IPS-20b (cell line): ENCODE measurements around the gene UBAP2L.
"Not testable (repeated sequence)": the region's sequence is repeated elsewhere in the genome, so short reads cannot be mapped to it uniquely, and the experiment has no call there.

Source experiments
- H3K27ac ChIP-seq: one replicate; pipeline ENCODE4 v1.5.1; 2013; ENCODE audit warnings: low read length
- H3K27me3 ChIP-seq: 2 replicates; pipeline ENCODE4 v1.6.1; 2013; ENCODE audit warnings: mild to moderate bottlenecking, low read length, inconsistent platforms; ENCODE audit not compliant: insufficient read depth
- H3K36me3 ChIP-seq: 2 replicates; pipeline ENCODE4 v1.6.1; 2013; ENCODE audit warnings: low read depth, mild to moderate bottlenecking, inconsistent platforms, low read length, moderate library complexity; ENCODE audit not compliant: insufficient read depth
- H3K4me1 ChIP-seq: 2 replicates; pipeline ENCODE4 v1.6.1; 2013; ENCODE audit warnings: mild to moderate bottlenecking, control low read depth, inconsistent platforms, low read length, moderate library complexity; ENCODE audit not compliant: insufficient read depth
- H3K4me3 ChIP-seq: 2 replicates; pipeline ENCODE4 v1.5.1; 2013; ENCODE audit warnings: mild to moderate bottlenecking, low read length, inconsistent platforms
- H3K9ac ChIP-seq: 2 replicates; pipeline ENCODE4 v1.6.1; 2013; ENCODE audit warnings: low read depth, mild to moderate bottlenecking, inconsistent platforms, low read length, moderate library complexity
- H3K9me3 ChIP-seq: 2 replicates; pipeline ENCODE4 v1.6.1; 2013; ENCODE audit warnings: mild to moderate bottlenecking, low read depth, low read length, inconsistent platforms; ENCODE audit not compliant: insufficient read depth

UBAP2L gene

GRCh38 chr1:154258784-154259183, 38.0 kb downstream of the UBAP2L start:
- no peak overlapping the region for H3K27ac ChIP-seq
- no peak overlapping the region for H3K4me3 ChIP-seq
- no peaks in the 10 kb centered on the region for H3K27me3 ChIP-seq
- peaks cover 100% of the 10 kb centered on the region for H3K36me3 ChIP-seq
- no peak overlapping the region for H3K9ac ChIP-seq
- no peaks in the 10 kb centered on the region for H3K4me1 ChIP-seq
- H3K9me3 ChIP-seq, result no peaks in the 10 kb centered on the region

GRCh38 chr1:154260127-154260526, 39.4 kb downstream of the UBAP2L start:
- Histone ChIP-seq H3K4me3 (no peak overlapping the region), H3K27ac (no peak overlapping the region), H3K9me3 (no peaks in the 10 kb centered on the region), H3K36me3 (peaks cover 100% of the 10 kb centered on the region), H3K4me1 (no peaks in the 10 kb centered on the region), H3K9ac (no peak overlapping the region), H3K27me3 (no peaks in the 10 kb centered on the region)

- peaks cover 93% of the 10 kb centered on the region for H3K36me3 ChIP-seq
- H3K4me3 ChIP-seq, result no peak overlapping the region
- H3K27ac ChIP-seq, result no peak overlapping the region
- H3K27me3 ChIP-seq, result no peaks in the 10 kb centered on the region
- H3K9ac ChIP-seq, result no peak overlapping the region
- H3K4me1 ChIP-seq, result no peaks in the 10 kb centered on the region
- H3K9me3 ChIP-seq, result no peaks in the 10 kb centered on the region
Measured at GRCh38 chr1:154263465-154264332, 42.9 kb downstream of the UBAP2L start.

- Histone ChIP-seq H3K9ac (no peak overlapping the region), H3K4me1 (no peaks in the 10 kb centered on the region), H3K36me3 (peaks cover 93% of the 10 kb centered on the region), H3K27me3 (no peaks in the 10 kb centered on the region), H3K9me3 (no peaks in the 10 kb centered on the region), H3K27ac (no peak overlapping the region), H3K4me3 (no peak overlapping the region)
Measured at GRCh38 chr1:154264454-154264853, 43.7 kb downstream of the UBAP2L start.

- Histone ChIP-seq H3K36me3 (peaks cover 93% of the 10 kb centered on the region), H3K27me3 (no peaks in the 10 kb centered on the region), H3K9ac (no peak overlapping the region), H3K4me1 (no peaks in the 10 kb centered on the region), H3K27ac (no peak overlapping the region), H3K4me3 (no peak overlapping the region), H3K9me3 (no peaks in the 10 kb centered on the region)
Measured at GRCh38 chr1:154265586-154265985, 44.8 kb downstream of the UBAP2L start.

- Histone ChIP-seq H3K4me3 (no peak overlapping the region), H3K9ac (no peak overlapping the region), H3K4me1 (no peaks in the 10 kb centered on the region), H3K27me3 (no peaks in the 10 kb centered on the region), H3K36me3 (peaks cover 63% of the 10 kb centered on the region), H3K9me3 (no peaks in the 10 kb centered on the region), H3K27ac (no peak overlapping the region)
Measured at GRCh38 chr1:154270833-154271232, 50.1 kb downstream of the UBAP2L start.

GRCh38 chr1:154272217-154272998, 51.7 kb downstream of the UBAP2L start, which contains the start of gene HAX1:
Gene HAX1 (plus strand): TSS chr1:154272629. CDS start chr1:154272724, 95 bp downstream.
- peak within 1 kb of the TSS; percentile 94 for H3K4me3 ChIP-seq
- no peaks in the 10 kb centered on the region for H3K9me3 ChIP-seq
- H3K27me3 ChIP-seq, result no peaks in the 10 kb centered on the region
- H3K36me3 ChIP-seq, result peaks cover 56% of the 10 kb centered on the region
- peak within 1 kb of the TSS; percentile 95 for H3K9ac ChIP-seq
- no peaks in the 10 kb centered on the region for H3K4me1 ChIP-seq
- peak within 1 kb of the TSS; percentile 26 for H3K27ac ChIP-seq

GRCh38 chr1:154272999-154273563, 52.3 kb downstream of the UBAP2L start:
- H3K9me3 ChIP-seq, result no peaks in the 10 kb centered on the region
- no peaks in the 10 kb centered on the region for H3K27me3 ChIP-seq
- peaks cover 52% of the 10 kb centered on the region for H3K36me3 ChIP-seq
- peak overlapping the region; percentile 94 for H3K4me3 ChIP-seq
- peak overlapping the region; percentile 95 for H3K9ac ChIP-seq
- H3K4me1 ChIP-seq, result no peaks in the 10 kb centered on the region
- peak overlapping the region; percentile 26 for H3K27ac ChIP-seq

GRCh38 chr1:154276797-154277196, 56.0 kb downstream of the UBAP2L start:
- H3K9me3 ChIP-seq, result no peaks in the 10 kb centered on the region
- H3K4me1 ChIP-seq, result no peaks in the 10 kb centered on the region
- peaks cover 21% of the 10 kb centered on the region for H3K36me3 ChIP-seq
- no peak overlapping the region for H3K27ac ChIP-seq
- no peak overlapping the region for H3K9ac ChIP-seq
- no peaks in the 10 kb centered on the region for H3K27me3 ChIP-seq
- no peak overlapping the region for H3K4me3 ChIP-seq

- not testable (repeated sequence) for H3K4me3 ChIP-seq, H3K9ac ChIP-seq, H3K36me3 ChIP-seq, H3K27ac ChIP-seq, H3K9me3 ChIP-seq, H3K4me1 ChIP-seq, H3K27me3 ChIP-seq
Measured at GRCh38 chr1:154287591-154287990, 66.8 kb downstream of the UBAP2L start.

GRCh38 chr1:154288661-154289060, 67.9 kb downstream of the UBAP2L start:
- Histone ChIP-seq H3K27me3 (no peaks in the 10 kb centered on the region), H3K36me3 (no peaks in the 10 kb centered on the region), H3K4me3 (no peak overlapping the region), H3K9ac (no peak overlapping the region), H3K4me1 (no peaks in the 10 kb centered on the region), H3K27ac (no peak overlapping the region), H3K9me3 (no peaks in the 10 kb centered on the region)
